Stimulated activated CD4-positive, alpha-beta T cell treated with anti-CD3 and anti-CD28 coated beads, TNF-alpha, amount 100 ng/mL, for 24 hours (primary cell): ENCODE results near the gene DGKI.

Experiments
- DNase-seq, 3 experiments: peaks; one replicate each; pipeline ENCODE4 v3.0.0-alpha.2; 2020; ENCODE audit warnings: low read depth in 3 of 3

Gene DGKI

DNA sequence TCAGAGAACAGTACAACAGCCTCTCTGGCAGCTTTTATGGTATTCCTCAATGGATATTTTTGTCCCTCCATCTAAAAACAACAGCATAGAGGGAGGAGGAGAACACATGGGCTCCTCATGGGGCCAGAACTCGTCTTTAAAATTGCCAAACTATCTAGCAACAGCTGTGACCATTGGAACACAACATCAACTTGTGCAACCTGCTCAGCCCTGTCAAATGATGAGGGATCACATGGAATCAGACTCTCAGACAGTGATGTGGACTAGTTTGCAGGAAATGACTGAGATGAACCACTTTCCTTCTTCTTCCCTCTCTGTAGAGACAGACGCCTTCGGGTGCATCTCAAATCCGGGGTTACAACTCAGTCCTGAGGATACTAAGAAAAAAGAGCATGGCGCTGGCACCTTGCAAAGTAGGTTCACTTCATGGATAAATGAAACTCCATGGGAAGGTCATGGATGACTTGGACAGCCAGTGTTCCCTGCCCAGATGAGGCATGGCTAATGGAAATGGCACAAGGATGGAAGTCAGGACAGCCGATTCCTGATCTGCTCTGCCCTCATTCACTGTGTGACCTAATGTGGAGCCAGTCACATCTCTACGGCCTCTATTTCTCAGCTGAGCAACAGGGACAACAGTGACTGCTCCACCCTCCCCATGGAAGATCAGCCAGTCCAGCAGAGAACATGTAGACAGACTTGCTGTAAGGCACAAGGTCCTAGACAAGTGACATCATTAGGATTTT, 24.6 kb upstream of the DGKI start:
- DNase-seq: no peak

DNA sequence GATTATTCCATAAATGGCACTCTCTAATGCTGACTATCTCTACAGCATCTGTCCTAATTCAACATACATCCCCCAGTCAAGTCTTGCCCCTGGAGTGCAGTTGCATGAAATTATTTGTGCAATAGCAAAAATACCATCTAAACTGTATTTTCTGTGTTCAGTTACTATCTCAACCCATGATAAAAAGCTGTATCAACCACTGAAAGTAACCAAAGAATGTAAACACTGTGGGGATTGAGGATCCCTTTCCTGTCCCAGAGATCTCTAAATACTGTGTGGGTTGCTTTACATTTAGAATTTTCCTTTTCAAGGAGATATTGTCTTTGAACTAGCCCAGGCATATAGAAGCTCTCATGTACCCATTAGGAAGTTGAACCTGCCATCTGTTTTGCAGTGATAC, 23.9 kb upstream of the DGKI start:
- no peak for DNase-seq

DNA sequence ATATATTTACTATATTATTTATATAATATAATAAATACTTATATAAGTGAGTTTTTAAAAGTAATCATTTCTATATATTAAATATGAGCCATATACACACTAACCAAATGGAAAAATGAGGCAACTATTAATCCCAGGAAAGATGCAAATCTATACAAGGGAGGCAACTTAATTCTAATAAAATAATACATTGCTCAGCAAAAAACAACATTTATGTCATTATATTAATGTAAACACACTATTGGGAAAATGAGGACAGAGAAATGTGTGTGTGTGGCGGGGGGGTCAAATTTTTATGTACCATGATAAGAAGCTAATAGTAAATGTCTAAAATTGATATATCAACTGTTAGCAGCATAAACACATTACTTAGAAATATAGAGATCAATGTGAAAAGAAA, 23.3 kb upstream of the DGKI start:
- no peak for DNase-seq

DNA sequence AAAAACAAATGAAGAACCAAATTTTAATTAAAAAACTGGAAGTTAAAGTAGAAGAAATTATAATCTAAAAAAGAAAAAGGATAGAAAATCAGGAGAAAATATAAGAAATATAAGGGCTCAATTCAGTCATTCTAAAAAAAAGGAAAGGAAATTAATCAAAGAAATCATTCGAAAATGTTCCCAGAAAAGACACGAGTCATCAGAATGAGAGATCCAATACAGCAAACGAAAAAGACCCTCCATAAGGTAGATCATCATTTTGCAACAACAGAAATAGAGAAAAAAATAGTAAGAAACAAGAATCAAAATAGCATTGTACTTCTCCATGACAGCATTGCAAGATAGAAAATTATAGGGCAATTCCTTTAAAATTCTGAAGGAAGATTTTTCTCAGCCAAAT, 22.5 kb upstream of the DGKI start:
- DNase-seq: no peak

DNA sequence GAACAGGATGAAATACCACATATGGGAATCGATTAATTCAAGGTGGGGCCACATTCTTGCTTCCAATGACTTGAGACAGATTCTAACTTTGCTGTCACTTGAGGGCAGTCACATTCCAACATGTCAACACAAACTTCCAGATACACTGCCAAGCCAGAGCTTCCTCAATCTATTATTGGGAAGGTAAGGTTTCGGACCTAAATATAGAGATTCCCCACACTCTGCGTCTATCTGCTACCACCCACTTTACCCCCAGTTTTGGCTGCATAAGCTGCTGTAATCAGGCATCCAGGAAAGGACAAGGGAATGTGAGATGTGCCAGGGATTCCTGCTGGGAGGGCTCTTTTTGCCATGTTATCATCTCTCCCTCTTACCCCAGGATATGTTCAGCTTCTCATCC, 20.5 kb upstream of the DGKI start:
- DNase-seq: no peak

DNA sequence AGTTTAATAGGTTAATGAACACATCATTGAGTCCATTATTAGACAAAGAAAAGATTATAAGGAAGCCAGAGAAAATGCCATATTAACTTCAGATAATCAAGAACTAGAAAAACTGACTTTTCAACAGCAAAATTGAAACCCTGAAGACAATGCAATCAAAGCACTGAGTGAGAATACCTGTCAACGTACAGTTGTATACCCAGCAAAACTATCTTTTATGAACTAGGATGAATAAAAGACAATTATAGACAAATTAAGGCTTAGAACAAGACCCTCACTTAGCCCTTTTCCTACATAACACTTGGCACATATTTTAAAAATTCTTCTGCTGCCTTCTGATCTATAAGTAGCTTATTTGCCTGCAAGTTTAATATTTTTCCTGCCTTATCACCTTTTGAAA, 19.0 kb upstream of the DGKI start:
- no peak for DNase-seq

DNA sequence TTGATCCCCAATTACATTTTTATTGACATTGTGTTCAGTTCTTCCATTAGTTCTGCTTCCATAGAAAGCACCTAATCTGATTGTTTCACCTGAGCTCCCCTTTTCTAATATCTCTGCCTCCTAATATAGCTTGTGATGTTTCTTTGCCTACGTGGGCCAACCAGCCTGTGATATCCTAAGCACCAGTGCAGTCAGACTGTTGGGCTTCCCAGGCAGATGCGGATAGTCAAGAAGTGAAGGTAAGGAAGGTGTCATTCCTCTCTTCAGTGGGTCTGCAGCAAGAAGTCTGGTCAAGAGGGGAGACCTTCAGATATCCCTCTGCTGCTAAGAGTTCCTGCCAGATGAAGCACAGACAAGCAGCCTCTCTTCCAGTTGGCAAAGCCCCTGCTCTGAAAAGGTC, 16.2 kb upstream of the DGKI start:
- no peak for DNase-seq

DNA sequence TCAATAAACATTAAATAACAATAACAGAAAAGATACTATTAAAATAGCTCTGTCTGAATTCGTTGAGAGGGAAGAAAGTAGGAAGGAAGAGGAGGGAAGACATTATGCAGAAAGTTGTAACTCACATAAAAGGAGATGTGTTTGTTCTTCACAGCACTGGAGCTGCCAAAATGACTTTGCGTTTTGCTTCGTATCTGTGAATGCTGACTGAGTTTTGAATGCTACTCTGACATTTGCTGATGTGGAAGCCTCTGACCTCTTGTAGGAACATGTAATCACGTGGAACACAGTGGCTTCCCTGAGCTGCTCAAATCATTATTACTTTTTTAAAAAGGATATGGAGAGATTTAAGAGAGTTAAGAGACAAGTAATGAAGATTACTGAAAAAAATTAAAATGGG, 15.6 kb upstream of the DGKI start:
- DNase-seq: no peak

DNA sequence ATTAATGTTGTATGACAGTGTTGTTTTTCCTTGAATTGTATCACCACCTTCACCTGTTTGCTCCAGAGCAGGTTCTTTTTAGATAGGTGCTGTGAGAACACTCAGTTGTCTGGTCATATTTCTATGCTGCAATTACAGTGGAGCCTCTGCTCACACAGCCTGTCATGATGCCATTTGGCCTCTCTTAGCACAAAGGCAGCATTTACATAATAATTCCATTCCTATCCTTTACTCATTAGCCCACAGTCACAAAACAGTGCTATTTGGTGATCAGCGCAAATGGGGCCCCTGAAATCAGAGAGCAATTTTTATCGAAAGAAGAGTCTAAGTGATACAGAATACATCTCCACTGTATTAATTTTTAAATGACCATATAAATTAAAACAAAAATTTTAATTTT, 13.8 kb upstream of the DGKI start:
- DNase-seq: no peak

DNA sequence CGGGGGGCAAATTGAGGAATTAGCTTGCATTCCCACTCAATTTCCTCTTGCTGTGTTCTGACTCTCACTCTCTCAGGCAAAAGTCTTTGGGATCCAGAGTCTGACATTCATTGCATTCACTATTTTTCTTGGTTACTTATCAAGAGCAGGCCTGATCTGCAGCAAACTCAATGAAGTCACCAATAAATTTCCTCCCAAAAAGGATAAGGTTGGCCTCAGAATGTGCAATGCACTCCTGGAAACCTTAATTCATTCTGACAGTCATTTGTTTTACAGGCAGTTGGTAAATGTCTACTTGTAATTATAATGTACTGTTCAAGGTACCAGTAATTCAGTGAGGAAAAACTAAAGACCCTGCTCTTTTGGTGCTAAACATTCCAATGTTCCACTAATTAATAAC, 6.3 kb upstream of the DGKI start:
- no peak for DNase-seq

DNA sequence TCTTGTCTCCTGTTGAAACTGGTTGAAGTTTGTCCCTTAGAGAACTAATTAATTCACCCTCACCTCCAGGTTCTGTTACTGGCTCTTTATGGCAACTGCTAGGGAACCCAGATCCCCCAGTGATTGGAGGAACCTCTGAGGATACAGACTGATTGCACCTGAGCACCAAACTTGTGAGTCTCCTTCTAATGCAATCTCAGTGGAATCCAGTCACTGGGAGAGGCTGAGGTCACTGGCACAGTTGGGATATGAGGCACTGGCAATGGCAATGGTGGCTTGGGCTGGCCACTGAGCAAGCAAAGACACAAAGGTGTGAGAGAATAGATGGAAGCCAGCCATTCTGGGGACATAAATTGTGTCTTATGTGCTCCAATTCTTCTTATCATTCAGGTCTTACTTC, 5.3 kb upstream of the DGKI start:
- DNase-seq: no peak

DNA sequence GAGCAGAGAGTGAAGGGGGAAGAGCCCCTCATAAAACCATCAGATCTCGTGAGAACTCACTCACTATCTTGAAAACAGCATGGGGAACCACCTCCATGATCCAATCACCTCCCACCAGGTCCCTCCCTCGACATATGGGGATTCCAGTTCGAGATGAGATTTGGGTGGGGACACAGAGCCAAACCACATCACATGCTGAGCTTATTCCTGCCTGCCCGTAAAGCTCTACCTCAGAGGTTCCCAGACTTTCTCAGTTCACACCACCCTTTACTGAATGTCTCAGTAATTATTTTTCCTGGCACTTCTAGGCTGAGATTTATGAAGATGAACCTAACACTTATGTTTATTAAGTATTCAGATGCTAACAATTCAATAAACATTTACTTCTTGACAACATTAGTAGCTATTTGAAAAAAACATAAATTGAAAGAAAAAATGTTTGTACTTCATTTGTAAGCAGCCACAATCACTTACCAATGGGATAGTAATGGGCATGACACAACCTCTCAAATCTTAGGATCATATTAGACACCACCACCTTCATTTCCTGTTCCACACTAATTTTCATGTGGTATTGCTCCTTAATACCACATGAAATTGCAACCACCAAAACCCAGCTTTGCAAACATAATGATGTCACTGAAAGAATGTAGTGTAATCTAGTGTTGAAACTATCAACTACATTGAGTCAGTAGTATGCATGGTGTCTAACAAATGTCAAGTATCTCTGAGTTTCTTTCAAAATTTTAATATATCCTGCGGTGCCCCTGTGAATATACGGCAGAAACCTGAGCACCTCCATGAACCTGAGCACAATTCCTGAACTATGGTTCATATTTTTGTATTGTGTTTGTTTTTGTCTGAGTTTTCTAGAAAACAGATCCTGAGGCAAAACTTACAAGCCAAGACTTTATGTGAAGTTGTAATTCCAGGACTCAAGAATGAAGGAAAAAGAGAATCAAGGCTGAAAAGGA, 4.5 kb upstream of the DGKI start:
- no peak for DNase-seq

DNA sequence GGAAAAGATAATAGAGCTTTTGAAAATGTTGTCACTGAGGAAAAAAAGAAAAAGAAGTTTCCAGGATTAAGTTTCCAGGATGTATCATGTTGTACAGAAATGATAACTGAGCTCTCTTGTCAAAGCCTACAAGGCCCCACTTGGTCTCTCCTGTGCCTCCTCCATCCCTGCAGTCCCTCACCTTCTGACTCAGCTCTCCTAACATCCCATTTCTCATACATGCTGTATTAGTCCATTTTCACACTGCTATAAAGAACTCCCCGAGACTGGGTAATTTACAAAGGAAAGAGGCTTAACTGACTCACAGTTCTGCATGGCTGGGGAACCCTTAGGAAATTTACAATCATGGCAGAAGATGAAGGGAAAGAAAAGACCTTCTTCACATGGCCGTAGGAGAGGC, 3.8 kb upstream of the DGKI start:
- no peak for DNase-seq

DNA sequence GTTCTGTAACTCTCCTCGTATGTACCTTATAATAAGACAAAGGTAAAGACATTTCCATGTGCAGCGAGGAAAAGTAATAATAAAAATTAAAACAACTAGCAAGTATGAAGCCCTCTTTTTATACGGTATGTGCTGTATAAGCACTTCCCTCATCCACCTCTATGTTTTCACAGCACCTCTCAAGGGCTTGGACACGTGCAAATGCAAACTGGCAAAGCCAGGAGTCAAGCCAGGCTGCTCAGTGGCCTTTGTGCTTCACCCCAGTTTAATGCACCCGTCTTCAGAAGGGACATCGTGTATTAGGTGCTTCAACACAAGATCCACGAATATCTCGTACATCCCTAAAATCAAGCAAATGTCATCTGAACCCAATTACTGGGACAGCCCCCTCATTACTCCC, 1.3 kb upstream of the DGKI start:
- DNase-seq: no peak

DNA sequence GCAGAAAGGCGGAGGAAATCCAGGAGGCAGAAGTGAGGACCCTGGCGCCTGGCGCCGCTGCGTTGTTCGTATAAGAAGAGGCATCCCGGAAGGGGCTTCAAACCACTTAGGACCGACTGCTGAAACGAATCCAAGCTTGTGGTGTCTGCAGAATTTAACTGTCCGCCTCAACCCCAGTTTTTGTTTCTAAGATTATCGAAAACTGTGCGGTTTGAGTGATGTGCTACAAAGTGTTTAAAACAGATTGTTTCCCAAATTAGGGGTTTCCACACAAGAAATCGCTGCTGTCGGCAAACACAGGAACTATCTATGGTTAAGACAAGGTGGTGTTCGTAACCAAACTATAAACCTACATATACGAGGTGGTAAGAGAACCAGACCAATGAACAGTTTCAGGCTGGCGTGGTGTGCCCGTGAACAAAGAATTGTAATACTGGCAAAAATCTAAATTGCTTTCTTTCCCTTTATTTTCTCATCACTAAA, 835 bp upstream of the DGKI start:
- no peak for DNase-seq

DNA sequence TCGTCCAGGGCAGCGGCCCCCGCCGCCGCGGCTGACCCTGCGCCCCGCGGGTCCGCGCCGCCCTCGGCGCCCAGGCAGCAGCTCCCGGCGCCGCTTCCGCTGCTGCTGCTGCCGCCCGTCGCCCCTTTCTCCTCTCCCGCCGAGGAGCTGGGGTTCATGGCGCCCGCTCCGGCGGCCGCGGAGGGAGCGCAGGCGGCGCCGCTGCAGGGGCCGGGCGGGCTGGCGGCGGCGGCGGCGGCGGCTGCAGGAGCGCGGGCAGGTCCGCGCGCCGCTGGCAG, 286 bp downstream of the DGKI start:
- DNase-seq: no peak

DNA sequence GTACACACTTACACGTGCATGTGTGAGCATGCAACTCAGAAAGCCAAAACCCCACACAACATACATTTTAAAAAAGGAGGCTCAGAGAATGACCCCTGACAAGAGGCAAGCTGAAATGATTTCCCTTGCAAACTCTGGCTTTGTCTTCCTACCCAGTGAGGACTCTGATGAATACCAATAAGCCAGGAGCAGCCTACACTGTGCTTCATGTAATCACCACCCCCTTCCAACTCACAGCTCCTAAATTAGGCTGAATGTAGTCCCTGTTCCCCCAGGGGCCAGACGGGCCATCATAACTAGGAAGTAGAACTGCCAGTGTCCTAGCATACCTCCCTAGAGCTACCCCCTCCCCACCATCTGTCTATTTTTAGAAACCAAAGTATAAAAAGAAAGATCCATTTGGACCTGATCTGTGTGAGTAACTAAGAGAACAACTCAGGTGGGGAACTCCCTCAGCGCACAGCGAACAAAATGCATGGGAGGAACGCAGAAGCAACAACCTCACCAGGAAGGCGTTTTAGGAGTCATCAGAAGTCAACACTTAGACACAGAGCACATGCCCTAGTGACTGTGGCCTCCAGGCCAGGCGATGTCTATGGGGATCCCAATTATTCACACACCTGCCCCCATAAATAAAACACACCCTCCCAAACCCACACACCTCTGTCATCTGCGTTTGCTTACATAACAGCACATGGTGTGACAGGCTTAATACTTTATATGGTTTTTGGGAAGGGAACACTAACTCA, 1.9 kb downstream of the DGKI start:
- DNase-seq: no peak

DNA sequence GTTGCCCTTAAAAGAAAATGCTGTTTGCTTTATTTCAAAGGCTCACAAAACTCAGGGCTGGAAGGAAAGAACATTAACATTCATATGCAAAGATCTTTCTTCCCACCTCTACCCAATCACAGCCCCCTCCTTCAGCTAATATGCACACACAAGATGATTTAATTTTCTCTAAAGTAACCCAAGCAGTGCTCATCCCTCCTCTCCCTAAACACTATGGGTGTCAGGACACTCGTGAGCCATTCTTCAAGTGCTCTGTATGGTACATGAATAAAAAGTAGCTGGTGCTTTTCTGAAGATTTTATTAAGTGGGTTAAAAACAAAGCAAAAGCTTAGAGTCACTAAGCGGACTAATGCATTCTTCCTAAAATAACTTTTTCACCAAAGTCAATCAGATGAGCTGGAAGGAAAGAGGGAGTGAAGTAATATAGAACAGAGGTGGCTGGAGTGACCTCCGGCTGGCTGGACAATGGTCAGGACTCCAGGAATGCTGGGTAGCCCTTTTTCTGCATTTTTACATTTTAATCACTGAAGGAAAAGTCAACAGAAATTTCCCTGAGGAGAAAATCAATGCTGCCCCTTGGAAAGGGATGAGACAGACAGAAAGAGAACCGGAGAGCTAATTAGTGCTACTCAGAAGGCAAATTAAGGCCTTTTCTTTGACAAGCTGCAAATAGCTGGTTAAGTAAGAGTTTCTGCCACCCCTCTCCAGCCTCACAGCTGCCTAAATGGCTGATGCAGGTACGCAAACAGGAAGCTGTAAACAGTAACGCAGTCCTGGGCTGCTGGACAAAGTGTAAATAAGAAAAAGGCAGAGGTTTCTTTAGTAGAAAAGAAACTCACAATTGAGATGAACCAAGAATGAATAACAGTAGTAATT, 6.6 kb downstream of the DGKI start:
- DNase-seq: no peak

DNA sequence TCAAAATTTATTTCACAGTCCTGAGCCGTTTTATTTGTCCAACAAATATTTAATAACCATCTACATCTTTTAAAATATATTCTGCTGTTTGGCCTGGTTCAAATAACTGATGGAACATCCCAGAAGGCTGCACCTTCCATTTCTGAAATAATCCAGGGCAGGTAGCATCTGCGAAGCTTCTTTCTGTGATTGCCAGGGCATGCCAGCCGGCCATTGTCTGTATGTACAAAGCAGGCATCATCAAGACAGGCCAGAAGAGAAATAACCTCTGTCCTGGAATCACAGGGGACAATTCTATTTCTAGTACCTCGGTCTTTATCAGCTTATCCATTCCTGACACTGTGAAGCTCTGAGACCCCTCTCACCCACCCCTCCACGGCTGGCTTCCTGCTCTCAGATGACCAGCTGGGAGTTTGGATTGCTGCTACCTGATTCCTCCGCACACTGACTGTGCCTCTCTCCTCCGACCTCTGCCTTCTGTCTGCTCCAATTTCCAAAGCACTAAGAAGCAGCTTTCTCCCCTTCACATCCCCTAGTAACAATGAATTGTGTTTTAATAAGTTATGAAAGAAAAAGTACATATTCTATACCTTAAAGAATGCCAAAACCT, 8.0 kb downstream of the DGKI start:
- no peak for DNase-seq

DNA sequence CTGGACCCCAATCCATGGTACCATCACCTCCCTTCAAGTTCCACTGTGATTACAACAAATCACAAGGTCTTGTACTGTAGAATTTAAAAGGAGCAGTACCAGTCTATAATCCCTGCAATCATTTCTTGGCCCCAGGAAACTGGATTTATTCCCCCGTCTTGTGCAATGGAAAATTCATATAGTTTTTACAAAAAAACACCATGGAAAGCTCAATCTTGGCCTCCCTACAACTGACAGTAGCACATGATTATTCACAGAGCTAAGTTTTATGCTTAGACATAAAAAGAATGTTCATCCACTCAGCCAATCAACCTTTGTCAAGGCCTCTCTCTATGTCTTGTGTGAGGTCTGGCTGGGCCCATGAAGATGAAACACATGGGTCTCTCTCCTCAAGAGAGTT, 10.2 kb downstream of the DGKI start:
- DNase-seq: no peak

DNA sequence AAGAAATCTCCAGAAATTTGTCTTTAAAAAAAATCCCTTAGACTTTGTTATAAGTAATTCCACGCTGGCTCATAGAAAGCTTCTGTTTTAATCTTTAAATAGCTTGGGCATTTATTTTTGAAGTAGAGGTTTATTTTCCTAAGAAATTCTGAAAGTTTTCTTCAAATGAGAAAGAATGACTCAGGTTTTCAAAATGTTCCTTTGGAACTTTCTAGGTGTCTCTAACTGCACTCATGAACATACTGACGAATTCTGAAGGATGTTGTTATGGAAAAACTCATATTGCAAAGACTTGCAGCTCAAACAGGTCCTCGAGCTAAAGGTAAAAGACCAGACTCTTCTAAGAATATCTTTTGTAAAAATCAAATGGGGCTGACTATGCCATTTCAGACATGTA, 10.7 kb downstream of the DGKI start:
- DNase-seq: no peak
